PC-3 (cell line): ENCODE measurements around the gene ARHGAP15. TPM values are rescaled to one million over a fixed set of nuclear protein-coding genes. Genes with fewer than 3 reads are reported as not detected.
A peak's percentile ranks its signal among the peaks of the same experiment; 100 is the strongest.

ENCODE experiments used
- ATAC-seq: fragments of 200-7000 bp; cut with Tn5 transposase; 2 replicates; pipeline ENCODE4 v1.9.1; 2020; ENCODE audit warnings: mild to moderate bottlenecking, moderate library complexity
- BruUV-seq: library from RNA; stranded (reverse); fragments of 400-500 nt; replicated peaks from 2 replicates; lab custom pipeline; 2021; lab: Mats Ljungman, UMichigan
- CTCF ChIA-PET: fragments of 300-600 bp; sonication (Branson Sonifier 250); formaldehyde crosslinking; loops from one replicate; lab custom pipeline; 2022; ENCODE audit warnings: antibody characterized with exemption; lab: Charles Lee
- POLR2A ChIA-PET: fragments of 300-600 bp; sonication (Branson Sonifier 250); formaldehyde crosslinking; loops from one replicate; lab custom pipeline; 2022; ENCODE audit warnings: antibody characterized with exemption; ENCODE audit not compliant: unreplicated experiment; lab: Charles Lee
- DNase-seq: peaks from one replicate; pipeline ENCODE4 v3.0.0-alpha.2; 2015
- H2AFZ ChIP-seq: fragments of 300-600 bp; sonication (generic); 2 replicates; pipeline ENCODE4 v1.6.0; 2016; ENCODE audit warnings: antibody characterized with exemption, low read length
- H3F3A ChIP-seq: fragments of 300-600 bp; sonication (generic); one replicate; pipeline ENCODE4 v1.6.0; 2017; ENCODE audit warnings: antibody characterized with exemption, low read length, control low read depth, mild to moderate bottlenecking; ENCODE audit not compliant: unreplicated experiment
- H3K27ac ChIP-seq: fragments of 300-600 bp; sonication (generic); 2 replicates; pipeline ENCODE4 v1.5.1; 2016; ENCODE audit warnings: mild to moderate bottlenecking, low read length
- H3K27me3 ChIP-seq: fragments of 300-600 bp; sonication (generic); 2 replicates; pipeline ENCODE4 v1.6.1; 2016; ENCODE audit warnings: low read length, mixed read lengths
- H3K36me3 ChIP-seq: fragments of 300-600 bp; sonication (generic); 2 replicates; pipeline ENCODE4 v1.6.1; 2016; ENCODE audit warnings: low read depth, mixed run types, low read length, mixed read lengths
- H3K4me1 ChIP-seq: fragments of 300-600 bp; sonication (generic); 2 replicates; pipeline ENCODE4 v1.5.1; 2016; ENCODE audit warnings: low read length; ENCODE audit not compliant: insufficient read depth
- H3K4me2 ChIP-seq: fragments of 300-600 bp; sonication (generic); 2 replicates; pipeline ENCODE4 v1.6.0; 2016; ENCODE audit warnings: low read length
- H3K4me3 ChIP-seq: fragments of 300-600 bp; sonication (generic); 2 replicates; pipeline ENCODE4 v1.5.1; 2016; ENCODE audit warnings: mild to moderate bottlenecking, low read length, mixed read lengths
- H3K79me2 ChIP-seq: fragments of 300-600 bp; sonication (generic); 2 replicates; pipeline ENCODE4 v1.6.1; 2017; ENCODE audit warnings: low read length, mixed read lengths
- H3K9ac ChIP-seq: fragments of 300-600 bp; sonication (generic); 2 replicates; pipeline ENCODE4 v1.6.0; 2016; ENCODE audit warnings: mild to moderate bottlenecking, low read length
- H3K9me2 ChIP-seq: fragments of 300-600 bp; sonication (generic); replicated peaks from 2 replicates; pipeline ENCODE4 v1.6.1; 2016; ENCODE audit warnings: mixed run types, low read length, mixed read lengths
- H3K9me3 ChIP-seq: fragments of 300-600 bp; sonication (generic); 2 replicates; pipeline ENCODE4 v1.6.1; 2016; ENCODE audit warnings: low read length, mixed read lengths
- H4K20me1 ChIP-seq: fragments of 300-600 bp; sonication (generic); 2 replicates; pipeline ENCODE4 v1.6.1; 2016; ENCODE audit warnings: low read length, mixed read lengths
- CTCF ChIP-seq: fragments of 300-600 bp; sonication (generic); conservative IDR thresholded peaks from 2 replicates; pipeline ENCODE4 v1.5.1; 2017; ENCODE audit warnings: antibody characterized with exemption, low read depth, mild to moderate bottlenecking, low read length
- EZH2 ChIP-seq: fragments of 300-600 bp; sonication (generic); IDR thresholded peaks from one replicate; pipeline ENCODE4 v1.6.1; 2017; ENCODE audit warnings: antibody characterized with exemption, mild to moderate bottlenecking, low read length; ENCODE audit not compliant: unreplicated experiment
- EZH2phosphoT487 ChIP-seq: fragments of 300-600 bp; sonication (generic); IDR thresholded peaks from 2 replicates; pipeline ENCODE4 v1.6.1; 2018; ENCODE audit warnings: mild to moderate bottlenecking, antibody characterized with exemption, low read length, borderline replicate concordance
- intact Hi-C: fragments of 100-400 bp; cut with micrococcal nuclease; formaldehyde crosslinking; loops from 2 replicates; pipeline ENCODE4 v1.9.0; 2023
- total RNA-seq: library from RNA; depleted of rRNA; stranded (reverse); fragments of >200 nt; gene quantifications from 2 replicates; pipeline ENCODE4 v1.2.3, GENCODE V29; 2014

ARHGAP15 gene
- total RNA-seq, 1 experiment from 2014 or later = not detected

GRCh38 chr2:143345887-143346787 is 216.9 kb downstream of the ARHGAP15 start:
- intact Hi-C loops = no loop called here
- TF ChIP-seq EZH2phosphoT487 (no peak), EZH2 (no peak), CTCF (no peak)
- no TSS peak for BruUV-seq
- H3K27me3 ChIP-seq = peaks cover 18% of the 10 kb centered on the region; the same call in 1 of the 2 replicates
- CTCF ChIA-PET = interaction anchor here (0.6 kb wide), 1 partner anchor 235 kb away, joined by 7 read pairs; no protein-coding TSS in a partner anchor
- H3F3A ChIP-seq = no peaks in the 10 kb centered on the region
- peak overlapping the region; percentile 30; the same call in 1 of the 2 replicates for H3K27ac ChIP-seq
- H3K4me1 ChIP-seq = peaks cover 5% of the 10 kb centered on the region; the same call in 1 of the 2 replicates
- ATAC-seq (peak; percentile 91), DNase-seq (peak; percentile 51)
- no peaks in the 10 kb centered on the region for H3K79me2 ChIP-seq
- peak overlapping the region; percentile 7; the same call in 1 of the 2 replicates for H3K4me3 ChIP-seq
- peak overlapping the region; percentile 38 for H3K4me2 ChIP-seq
- no peaks in the 10 kb centered on the region for H4K20me1 ChIP-seq
- H3K9me2 ChIP-seq = no peaks in the 10 kb centered on the region
- no peak overlapping the region for H3K9ac ChIP-seq
- H3K36me3 ChIP-seq = no peaks in the 10 kb centered on the region
- POLR2A ChIA-PET = interaction anchor here (0.6 kb wide), 1 partner anchor 30 kb away, joined by 3 read pairs; no protein-coding TSS in a partner anchor
- H2AFZ ChIP-seq = 0 out of 2 replicates have a peak overlapping the region, but pooled peaks have one; percentile 26
- no peaks in the 10 kb centered on the region for H3K9me3 ChIP-seq

GRCh38 chr2:143347271-143347695 is 218.1 kb downstream of the ARHGAP15 start:
- Histone ChIP-seq H3K9me3 (no peaks in the 10 kb centered on the region), H4K20me1 (no peaks in the 10 kb centered on the region), H3K27ac (no peak overlapping the region), H3K4me2 (no peak overlapping the region), H3K79me2 (no peaks in the 10 kb centered on the region), H3K27me3 (peaks cover 15% of the 10 kb centered on the region; the same call in 1 of the 2 replicates), H3K36me3 (no peaks in the 10 kb centered on the region), H3K9ac (no peak overlapping the region), H2AFZ (no peak overlapping the region), H3K4me1 (peaks cover 5% of the 10 kb centered on the region; the same call in 1 of the 2 replicates), H3F3A (no peaks in the 10 kb centered on the region), H3K9me2 (no peaks in the 10 kb centered on the region), H3K4me3 (no peak overlapping the region)
- DNase-seq (no peak), ATAC-seq (no peak)
- TF ChIP-seq EZH2 (no peak), EZH2phosphoT487 (no peak), CTCF (no peak)
- intact Hi-C loops = no loop called here
- ChIA-PET POLR2A (no interaction called here), CTCF (no interaction called here)
- BruUV-seq = no TSS peak
